Activated T-cell treated with anti-CD3 and anti-CD28 coated beads for 48 hours (primary cell): ENCODE data around the gene FAM47E.

Experiments
- DNase-seq: peaks from one replicate; pipeline ENCODE4 v3.0.0-alpha.2; 2020; ENCODE audit warnings: low read depth

FAM47E gene

DNA sequence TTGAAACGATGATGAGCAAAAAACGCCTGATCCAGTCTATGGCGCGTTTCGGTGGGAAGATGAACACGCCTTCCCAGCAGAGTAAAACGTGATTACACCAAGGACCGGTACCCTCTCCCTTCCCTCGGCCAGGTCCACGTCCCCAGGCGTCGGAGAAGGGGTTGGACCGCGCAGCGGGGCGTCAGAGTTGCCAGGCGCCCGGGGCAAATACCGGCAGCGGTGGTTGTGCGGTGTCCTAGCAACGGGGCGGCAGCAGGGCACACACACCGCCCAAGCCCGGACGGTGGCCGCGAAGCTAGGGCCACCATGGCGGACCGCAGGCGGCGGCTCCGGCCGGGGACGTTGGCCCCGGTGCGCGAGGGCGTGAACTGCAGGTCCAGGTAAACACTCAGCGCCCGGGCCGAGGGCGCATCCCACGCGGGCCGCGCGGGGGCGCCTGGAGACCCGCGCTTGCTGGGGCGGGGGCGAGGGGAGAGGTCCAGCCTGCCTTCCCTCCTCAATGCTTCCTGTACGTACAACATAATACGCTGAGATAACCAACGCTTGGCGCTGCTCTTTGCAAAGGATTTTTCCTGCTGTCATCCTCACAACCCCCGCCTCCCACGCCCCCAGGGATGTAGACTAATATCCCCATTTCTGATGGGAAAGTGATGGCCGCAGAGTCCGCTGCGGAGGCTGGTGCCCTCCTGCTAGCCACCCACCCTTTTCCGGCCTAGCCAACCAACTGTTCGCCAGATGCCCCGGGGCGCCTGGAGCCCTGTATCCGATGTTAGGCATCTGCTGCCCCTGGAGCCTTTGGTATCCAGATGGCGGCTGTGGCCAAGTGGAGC is at the start of gene FAM47E:
TSS of gene FAM47E (plus strand) at position 281 of the 830 bp plus-strand sequence. CDS start at position 307, 26 bp downstream.
- DNase-seq = peak; percentile 23

DNA sequence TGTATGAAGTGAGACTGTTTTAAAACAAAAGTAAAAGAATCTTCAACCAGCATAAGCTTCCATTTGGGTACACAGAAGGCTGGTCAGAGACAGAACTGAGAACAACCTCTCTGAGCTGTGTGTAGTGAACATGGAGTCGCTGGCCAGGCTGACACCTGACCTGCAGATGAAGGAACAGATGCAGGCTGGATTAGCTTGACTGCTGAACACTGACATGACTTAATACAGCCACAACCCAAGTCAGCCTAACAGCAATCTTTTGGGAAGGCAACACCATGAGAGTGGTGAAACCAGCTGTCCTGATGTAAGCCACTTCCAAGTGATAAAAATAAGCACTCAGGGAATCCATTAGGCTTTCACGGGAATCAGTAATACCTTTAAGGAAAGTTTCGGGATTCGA is 48.0 kb upstream of the FAM47E start:
- no peak for DNase-seq

DNA sequence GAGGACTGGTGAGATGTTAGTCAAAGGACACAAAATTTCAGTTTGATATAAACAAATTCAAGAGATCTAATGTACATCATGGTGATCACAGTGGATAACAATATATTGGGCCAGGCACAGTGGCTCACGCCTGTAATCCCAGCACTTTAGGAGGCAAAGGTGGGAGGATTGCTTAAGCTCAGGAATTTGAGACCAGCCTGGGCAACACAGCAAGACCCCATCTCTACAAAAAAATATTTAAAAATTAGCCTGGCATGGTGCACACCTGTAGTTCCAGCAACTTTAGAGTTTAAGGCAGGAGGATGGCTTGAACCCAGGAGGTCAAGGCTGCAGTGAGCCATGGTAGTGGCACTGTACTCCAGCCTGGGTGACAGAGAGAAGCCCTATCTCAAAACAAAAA is 46.6 kb upstream of the FAM47E start:
- no peak for DNase-seq

- DNase-seq = no peak
Observed at GRCh38 chr4:76205476-76205875, 46.0 kb upstream of the FAM47E start.

DNA sequence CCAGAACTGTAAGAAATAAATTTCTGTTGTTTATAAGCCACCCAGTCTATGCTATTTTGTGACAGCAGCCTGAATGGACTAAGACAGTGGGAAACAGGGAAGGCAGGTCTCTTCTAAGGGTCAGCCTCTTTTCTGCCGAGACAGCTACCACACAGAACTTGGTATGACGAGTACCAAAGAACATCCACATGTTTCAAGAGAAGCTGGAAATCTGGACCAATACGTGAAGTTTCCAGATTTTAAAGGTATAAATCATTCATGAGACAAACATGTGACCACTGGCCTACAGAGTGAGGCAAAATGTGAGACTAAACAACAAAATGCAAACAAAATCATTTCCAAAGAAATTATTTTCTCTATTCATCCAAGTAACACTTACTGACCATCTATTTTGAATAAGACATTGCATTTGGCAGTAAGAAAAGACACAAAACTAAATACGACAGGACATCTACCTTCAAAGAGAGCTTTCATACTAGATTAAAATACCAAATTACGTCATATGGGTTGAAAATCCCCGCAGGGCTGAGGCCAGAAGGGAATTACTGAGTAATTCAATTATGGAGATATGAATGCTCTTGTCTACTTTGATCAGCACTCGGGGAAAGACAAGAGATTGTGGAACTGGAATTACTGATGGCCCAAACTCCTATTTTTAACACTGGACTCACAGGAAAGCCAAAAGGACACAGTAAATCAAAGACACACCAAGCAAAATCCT is 45.1 kb upstream of the FAM47E start:
- no peak for DNase-seq

- DNase-seq = no peak
Observed at GRCh38 chr4:76207549-76207948, 44.0 kb upstream of the FAM47E start.

DNA sequence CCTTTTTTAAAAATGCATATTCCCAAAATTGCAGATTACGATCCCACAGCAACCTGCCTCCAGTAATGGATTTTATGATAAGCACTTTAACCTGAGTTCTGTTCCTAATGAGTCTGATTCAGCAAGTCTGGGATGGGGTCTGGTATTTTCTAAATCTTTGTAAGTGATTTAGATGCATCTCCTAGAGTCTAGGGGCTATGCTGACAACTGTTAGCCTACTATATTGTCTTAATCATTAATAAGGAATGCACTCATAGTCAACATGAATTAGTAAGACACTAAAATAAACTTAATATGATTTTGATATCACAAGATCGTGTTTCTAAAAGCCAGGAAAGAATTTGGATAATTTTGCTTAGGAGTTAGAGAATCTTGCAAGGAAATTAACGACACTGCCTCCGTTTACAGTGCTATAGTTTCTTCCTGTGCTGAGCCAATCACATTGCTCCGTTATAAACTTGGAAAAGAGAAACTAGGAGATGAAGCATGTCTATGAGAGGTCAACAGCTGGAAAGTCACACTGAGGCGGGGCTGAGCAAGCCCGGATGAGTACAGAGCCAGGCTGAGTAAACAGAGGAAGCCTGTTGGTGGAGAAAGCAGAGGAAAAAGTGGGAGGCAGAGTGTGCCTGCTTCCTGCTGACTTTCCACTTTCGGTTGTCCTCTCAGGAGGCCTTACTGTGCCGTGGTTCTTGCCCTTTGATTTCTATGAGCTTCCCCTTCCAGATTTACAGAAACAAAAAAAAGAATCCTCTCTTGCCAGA is 43.3 kb upstream of the FAM47E start:
- DNase-seq = no peak

DNA sequence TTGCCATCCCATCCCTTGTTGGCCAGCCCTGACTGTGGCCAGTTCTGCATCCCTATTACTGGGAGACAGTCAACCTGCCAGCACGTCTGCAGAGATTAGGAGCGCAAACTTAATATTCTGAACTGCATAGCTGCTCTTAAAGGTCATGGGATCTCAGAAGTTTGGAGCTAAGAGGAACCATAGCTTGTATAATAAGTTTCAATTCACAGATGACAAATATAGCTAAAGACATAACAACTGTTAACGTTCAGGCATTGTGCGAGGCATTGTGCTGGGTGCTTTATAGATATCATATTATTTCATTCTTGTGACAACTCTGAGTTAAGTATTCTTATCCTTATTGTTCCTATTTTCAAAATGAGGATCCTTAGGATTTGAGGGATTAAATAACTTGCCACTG is 41.6 kb upstream of the FAM47E start:
- DNase-seq = no peak

GRCh38 chr4:76210452-76210851 is 41.1 kb upstream of the FAM47E start:
- no peak for DNase-seq

DNA sequence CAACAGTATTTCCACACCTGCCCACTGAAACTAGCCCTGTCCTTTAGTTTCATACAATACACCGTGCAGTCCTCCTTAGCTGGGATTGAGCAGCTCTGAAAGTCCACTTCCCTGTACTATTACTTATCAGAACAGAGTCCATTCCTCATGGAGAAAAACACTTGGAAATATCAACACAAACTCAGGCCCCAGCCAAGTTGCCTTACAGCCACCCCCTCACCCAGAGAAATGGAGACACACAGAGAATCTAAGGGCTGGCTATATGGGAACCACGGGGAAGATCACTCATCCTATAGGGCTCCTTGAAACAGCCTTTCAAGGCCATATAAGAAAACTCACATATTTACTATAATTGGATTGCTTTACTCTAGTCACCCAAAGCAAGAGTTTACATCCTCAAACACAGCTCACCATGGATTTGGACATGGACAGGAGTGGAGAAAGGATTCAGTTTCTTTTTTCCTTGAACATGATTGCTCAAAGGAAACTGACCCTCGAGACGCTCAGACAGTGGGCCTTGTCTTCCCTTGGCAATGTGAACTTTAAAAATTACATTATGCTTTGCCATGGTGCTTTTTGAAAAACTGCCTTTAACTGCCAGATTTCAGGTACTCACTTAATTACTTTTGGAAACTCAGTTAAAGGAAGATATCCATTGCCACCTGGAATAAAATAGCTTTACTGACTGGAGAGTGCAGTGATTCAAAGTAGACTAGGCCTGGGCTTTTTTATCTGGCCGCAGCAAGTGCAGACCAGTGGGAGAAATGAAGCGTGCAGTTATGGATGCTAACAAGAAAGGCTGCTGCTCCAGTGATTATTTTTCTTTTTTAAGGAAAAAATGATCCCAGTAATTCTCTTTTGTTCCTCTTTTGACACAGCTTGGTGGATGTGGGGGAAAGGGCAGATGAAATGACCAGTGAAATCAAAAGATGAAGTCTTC is 39.5 kb upstream of the FAM47E start:
- no peak for DNase-seq

- no peak for DNase-seq
Observed at GRCh38 chr4:76212851-76213414, 38.6 kb upstream of the FAM47E start.

DNA sequence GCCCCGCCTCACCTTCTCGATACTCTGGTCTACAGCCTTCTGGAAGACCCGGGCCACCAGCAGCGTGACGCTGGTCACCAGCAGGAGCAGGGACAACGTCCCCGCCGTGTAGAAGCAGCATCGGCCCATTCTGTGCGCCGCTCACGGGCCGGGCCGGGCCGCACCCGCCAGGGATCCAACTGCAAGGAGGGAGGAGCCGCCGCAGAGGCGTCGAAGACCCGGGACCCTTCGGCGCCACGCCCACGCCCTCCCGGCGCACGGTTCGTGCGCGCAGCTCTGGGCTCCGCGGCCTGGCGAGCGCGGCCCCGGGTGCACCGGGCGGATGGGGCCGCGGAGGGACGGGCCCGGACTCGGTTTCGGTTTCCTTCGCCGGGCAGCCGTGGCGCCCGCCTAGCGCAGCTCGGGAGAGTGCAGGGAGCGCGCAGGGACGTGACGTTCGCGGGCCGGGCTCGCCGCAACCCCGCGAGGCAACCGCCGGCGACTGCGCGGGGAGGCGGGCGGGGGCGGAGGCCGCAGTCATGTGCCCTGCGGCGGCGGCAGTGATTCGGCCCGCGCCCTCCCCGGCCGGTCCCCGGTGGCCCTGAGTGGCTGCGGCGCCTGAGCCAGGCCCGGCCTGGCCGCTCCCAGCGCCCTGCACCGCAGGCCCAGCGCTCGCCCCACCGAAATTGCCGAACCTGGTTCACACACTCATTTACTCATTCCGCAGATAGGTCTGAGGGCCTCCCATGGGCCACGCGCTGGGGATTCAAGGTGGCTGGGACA is 37.9 kb upstream of the FAM47E start, which contains the start of gene SCARB2:
TSS of gene SCARB2 (minus strand) at position 410 of the 762 bp plus-strand sequence. CDS start at position 129, 281 bp downstream.
- peak; percentile 59 for DNase-seq

DNA sequence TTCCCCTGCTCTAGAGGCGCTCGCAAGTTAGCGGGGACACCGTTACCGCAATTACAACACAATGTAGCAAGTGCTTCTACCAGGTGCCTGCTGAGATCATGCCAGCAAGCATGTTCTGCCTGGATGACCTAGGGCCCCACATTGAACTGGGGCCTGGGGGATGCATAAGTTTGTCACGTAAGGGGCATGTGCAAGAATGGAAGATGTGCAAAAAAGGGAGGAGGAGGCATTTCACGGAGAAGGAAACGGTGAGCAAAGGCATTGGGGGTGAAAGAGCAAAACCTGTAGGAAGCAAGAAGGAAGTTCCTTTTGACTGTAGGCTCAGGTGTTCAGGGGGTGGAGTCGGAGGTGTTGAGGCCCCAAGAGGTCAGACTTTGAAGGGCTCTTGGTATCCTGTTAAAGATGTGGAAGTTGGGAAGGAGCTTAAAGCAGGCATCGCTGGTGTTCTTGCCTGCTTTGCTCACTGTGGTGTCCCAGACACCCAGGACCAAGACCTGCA is 37.3 kb upstream of the FAM47E start:
- no peak for DNase-seq

DNA sequence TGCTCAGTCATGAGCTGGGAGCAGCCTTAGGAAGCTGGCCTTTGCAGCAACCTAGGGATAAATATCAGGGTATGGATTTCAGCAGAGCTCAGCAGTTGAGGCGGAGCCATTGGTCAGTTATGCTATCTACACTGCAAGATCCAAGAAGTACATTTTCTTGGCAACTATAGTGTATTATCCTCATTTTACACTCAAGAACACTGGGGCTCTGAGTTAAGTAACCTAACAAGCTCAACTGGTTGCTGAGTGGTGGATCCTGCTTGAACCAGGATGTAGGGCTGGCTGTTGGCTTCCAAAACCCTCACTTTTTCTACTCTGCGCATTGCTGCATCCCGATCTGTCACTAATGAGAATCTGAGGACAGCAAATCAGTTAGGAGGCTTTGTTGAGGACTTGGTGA is 36.4 kb upstream of the FAM47E start:
- no peak for DNase-seq

DNA sequence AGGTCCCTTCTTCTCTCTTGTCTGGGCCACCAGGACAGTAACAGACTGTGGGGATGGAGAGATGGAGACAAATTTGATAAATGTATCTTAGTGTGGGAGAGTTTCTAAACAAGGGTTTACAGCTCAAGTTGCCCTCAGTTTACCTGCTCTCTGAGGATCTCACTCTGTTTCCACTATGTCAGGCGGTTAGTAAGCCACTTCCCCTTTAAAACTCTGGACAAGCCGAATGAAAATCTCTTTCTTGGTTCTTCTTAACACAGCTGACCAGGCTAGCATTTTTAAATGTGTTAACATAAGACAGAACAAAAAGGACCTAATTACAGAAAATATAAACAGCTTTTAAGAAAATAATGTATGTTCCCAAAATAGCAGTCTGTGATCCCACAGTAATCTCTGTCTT is 35.0 kb upstream of the FAM47E start:
- DNase-seq = no peak

GRCh38 chr4:76216975-76217814 is 34.3 kb upstream of the FAM47E start:
- no peak for DNase-seq

DNA sequence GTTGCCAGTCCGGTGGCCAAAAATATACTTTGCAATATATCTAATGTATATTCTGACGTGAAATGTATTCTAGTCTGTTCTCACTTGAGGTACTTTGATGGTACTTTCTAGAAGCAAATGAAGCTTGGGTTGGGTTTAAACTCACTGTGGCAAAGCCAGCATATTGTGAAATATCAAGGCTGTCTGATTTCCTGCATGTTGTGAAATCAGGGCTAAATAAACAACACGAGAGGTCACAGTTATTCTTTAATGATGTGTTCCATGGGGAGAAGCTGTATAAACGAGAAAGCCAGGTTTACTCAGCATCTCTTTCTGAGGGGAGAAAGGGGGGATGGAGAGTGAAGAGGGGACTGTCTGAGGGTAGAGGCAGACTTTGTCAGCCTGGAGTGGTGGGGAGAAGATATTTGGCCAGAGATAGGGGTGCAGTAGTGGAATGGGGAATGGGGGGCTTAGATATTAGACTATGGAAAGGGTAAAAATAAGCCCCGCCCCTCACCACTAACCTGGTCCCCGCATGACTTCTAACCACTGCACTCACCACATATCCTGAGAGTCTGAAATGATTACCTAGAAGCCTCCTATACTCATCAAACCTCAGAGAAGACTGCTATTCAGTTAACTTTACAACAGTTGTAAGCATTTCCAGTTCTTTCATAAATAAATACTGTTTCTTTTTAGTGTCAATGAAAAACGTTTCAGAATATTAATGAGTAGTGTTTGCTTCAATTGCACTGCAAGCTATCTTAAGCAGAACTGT is 32.0 kb upstream of the FAM47E start:
- no peak for DNase-seq

- DNase-seq = no peak
Observed at GRCh38 chr4:76224171-76224570, 27.4 kb upstream of the FAM47E start.
